ENCODE results near the gene FHIT.

Gene FHIT

GRCh38 chr3:60176614-60177013, 1074.6 kb downstream of the FHIT start:
- H3K9me3 Mint-ChIP-seq = no peaks in the 10 kb centered on the region
- peak overlapping the region; percentile 32 for H3K27ac Mint-ChIP-seq
- H3K36me3 Mint-ChIP-seq (ENCODE audit: low read depth) = no peaks in the 10 kb centered on the region
- H3K27me3 Mint-ChIP-seq (ENCODE audit: low read depth, poor library complexity) = no peaks in the 10 kb centered on the region
- H3K4me1 Mint-ChIP-seq = peaks cover 65% of the 10 kb centered on the region
- TF ChIP-seq CTCF (IDR thresholded peaks at IDR 0.05) = no peak
- no peak for DNase-seq
- H3K4me3 Mint-ChIP-seq = no peak overlapping the region

GRCh38 chr3:60175680-60176079, 1075.6 kb downstream of the FHIT start:
- Mint-ChIP-seq H3K36me3 (ENCODE audit: low read depth) (no peaks in the 10 kb centered on the region), H3K27me3 (ENCODE audit: low read depth, poor library complexity) (no peaks in the 10 kb centered on the region), H3K4me1 (peaks cover 66% of the 10 kb centered on the region), H3K4me3 (no peak overlapping the region), H3K9me3 (no peaks in the 10 kb centered on the region), H3K27ac (no peak overlapping the region)
- no peak for TF ChIP-seq CTCF (IDR thresholded peaks at IDR 0.05)
- DNase-seq = no peak

DNA sequence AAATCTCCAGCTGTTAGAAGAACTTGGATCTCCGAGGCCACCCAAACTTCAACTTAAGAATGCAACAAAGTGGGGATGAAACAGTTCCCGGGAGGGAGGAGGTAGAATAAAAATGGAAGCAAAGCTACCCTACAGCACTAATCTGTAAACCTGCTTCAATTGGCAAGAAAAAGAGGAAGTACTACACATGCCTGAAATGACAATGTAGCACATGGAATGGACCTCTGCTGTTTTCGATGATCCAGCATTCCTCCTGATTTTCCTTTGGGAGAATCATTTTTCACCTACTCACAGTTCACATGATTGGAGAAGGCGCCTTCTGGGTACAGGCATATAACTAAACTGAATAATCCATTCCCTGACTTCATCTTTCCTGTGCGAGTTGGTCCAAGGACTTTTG, 1081.5 kb downstream of the FHIT start:
- H3K27ac Mint-ChIP-seq = no peak overlapping the region
- H3K27me3 Mint-ChIP-seq (ENCODE audit: low read depth, poor library complexity) = no peaks in the 10 kb centered on the region
- no peak for DNase-seq
- no peak for TF ChIP-seq CTCF (IDR thresholded peaks at IDR 0.05)
- H3K9me3 Mint-ChIP-seq = no peaks in the 10 kb centered on the region
- no peak overlapping the region for H3K4me3 Mint-ChIP-seq
- peaks cover 24% of the 10 kb centered on the region for H3K4me1 Mint-ChIP-seq
- H3K36me3 Mint-ChIP-seq (ENCODE audit: low read depth) = no peaks in the 10 kb centered on the region

DNA sequence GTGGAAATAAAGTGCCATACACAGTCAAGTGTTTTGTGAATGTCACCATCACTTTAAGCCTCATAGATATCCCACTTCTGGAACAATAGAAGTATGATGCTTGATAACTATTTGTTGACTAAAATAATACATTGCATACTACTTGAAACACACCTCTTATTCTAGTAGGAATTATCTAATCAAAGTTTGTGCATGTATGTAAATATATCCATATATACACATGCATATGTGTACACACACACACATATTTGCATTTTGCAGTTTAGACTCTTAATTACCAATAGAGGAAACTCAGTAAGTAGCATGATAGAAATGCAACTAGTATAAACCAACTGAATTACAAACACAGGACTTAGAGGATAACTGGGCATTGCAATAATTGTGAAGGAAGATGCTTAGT, 1084.1 kb downstream of the FHIT start:
- H3K27ac Mint-ChIP-seq = no peak overlapping the region
- H3K4me3 Mint-ChIP-seq = no peak overlapping the region
- no peaks in the 10 kb centered on the region for H3K27me3 Mint-ChIP-seq (ENCODE audit: low read depth, poor library complexity)
- no peaks in the 10 kb centered on the region for H3K36me3 Mint-ChIP-seq (ENCODE audit: low read depth)
- no peaks in the 10 kb centered on the region for H3K9me3 Mint-ChIP-seq
- no peak for DNase-seq
- peaks cover 7% of the 10 kb centered on the region for H3K4me1 Mint-ChIP-seq
- TF ChIP-seq CTCF (IDR thresholded peaks at IDR 0.05) = no peak

DNA sequence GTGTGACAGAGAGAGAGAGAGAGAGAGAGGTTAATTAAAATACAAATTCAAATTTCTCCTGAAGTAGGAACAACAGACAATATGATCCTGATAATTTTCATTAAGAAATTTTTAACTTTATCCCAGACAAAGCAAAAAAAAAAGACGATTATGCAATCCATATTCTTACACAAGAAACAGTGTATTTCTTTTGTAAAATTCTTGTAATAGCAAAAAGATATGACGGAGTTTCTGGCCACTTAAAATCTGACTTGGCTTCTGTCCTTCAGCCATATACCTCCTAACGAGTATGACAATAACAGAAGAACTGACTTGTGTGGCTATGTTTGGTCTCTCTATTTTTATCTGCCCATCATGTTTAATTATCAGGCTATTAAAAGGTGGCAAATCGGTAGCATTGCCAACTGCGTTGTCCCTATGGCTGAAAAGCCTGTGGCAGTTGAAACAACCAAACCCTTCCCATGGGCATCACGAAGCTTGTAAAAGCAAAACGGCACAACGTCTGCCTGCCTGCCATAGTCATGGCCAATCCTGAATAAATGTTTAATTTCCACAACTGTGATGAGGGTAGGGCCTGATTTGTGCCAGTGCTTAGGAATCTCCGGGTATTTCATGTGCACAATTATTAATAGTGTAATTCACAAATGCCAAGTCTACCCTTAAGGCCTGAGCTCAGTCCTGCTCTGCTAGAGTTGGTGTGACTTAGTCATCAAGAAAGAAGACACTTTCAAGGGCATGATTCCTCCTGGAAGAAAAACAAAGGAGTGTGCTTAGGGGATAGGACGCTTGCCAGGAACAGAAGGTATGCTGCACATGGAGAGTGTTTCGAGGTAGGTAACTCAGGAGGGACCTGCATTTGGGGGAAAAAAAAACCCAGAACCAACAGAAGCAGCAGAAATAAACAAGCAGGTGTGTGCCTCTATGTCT, 1090.2 kb downstream of the FHIT start:
- DNase-seq = no peak
- Mint-ChIP-seq H3K36me3 (ENCODE audit: low read depth) (no peaks in the 10 kb centered on the region), H3K27ac (no peak overlapping the region), H3K4me3 (no peak overlapping the region), H3K9me3 (no peaks in the 10 kb centered on the region), H3K4me1 (no peaks in the 10 kb centered on the region), H3K27me3 (ENCODE audit: low read depth, poor library complexity) (no peaks in the 10 kb centered on the region)
- TF ChIP-seq CTCF (IDR thresholded peaks at IDR 0.05) = no peak
